Keratinocyte (primary cell): Measurements from ENCODE around the gene ATXN7L1. TPM values are rescaled to one million over a fixed set of nuclear protein-coding genes. Genes with fewer than 3 reads are reported as not detected.

Source experiments
- DNase-seq: peaks from one replicate; pipeline ENCODE4 v3.0.0-alpha.2; 2011; ENCODE audit warnings: low read depth, missing footprints, low spot score
- FAIRE-seq: peaks from 2 replicates; lab custom pipeline; 2011; peaks lifted over from hg19 to GRCh38; lab: Jason Lieb, UNC
- H2AFZ ChIP-seq: 2 replicates; pipeline ENCODE4 v1.6.0; 2012; ENCODE audit warnings: low read length, control low read depth, inconsistent platforms; ENCODE audit not compliant: control insufficient read depth
- H3K27ac ChIP-seq: 2 replicates; pipeline ENCODE4 v1.5.1; 2011; ENCODE audit warnings: low read length; ENCODE audit not compliant: control insufficient read depth, insufficient read depth
- H3K27me3 ChIP-seq: 3 replicates; pipeline ENCODE4 v1.6.0; 2011; ENCODE audit warnings: low read length; ENCODE audit not compliant: control insufficient read depth, insufficient read depth; ENCODE audit errors: extremely low read depth
- H3K36me3 ChIP-seq, 2 experiments: 2 replicates in 1 of 2; 3 replicates in 1 of 2; pipeline ENCODE4 v1.5.1; 2011; ENCODE audit warnings: low read length in 2 of 2, mild to moderate bottlenecking in 1 of 2; ENCODE audit not compliant: control insufficient read depth in 2 of 2, insufficient read depth in 2 of 2; ENCODE audit errors: extremely low read depth in 1 of 2
- H3K4me1 ChIP-seq: 3 replicates; pipeline ENCODE4 v1.5.1; 2011; ENCODE audit warnings: low read length; ENCODE audit not compliant: control insufficient read depth, insufficient read depth; ENCODE audit errors: extremely low read depth
- H3K4me2 ChIP-seq: 3 replicates; pipeline ENCODE4 v1.6.0; 2011; ENCODE audit warnings: low read depth, low read length; ENCODE audit not compliant: control insufficient read depth, insufficient read depth; ENCODE audit errors: extremely low read depth
- H3K4me3 ChIP-seq, 3 experiments: fragments of 200-600 bp in 1 of 3; sonication (generic) in 1 of 3; 2 replicates in 2 of 3; 3 replicates in 1 of 3; pipeline ENCODE4 v1.5.1; 2011 to 2016; ENCODE audit warnings: low read length in 3 of 3, mild to moderate bottlenecking in 3 of 3, control low read depth in 2 of 3, inconsistent platforms in 1 of 3, low read depth in 1 of 3, mixed read lengths in 1 of 3, mixed run types in 1 of 3, moderate library complexity in 1 of 3; ENCODE audit not compliant: control insufficient read depth in 2 of 3, insufficient read depth in 2 of 3; ENCODE audit errors: extremely low read depth in 1 of 3
- H3K79me2 ChIP-seq: 2 replicates; pipeline ENCODE4 v1.6.0; 2012; ENCODE audit warnings: low read length; ENCODE audit not compliant: control insufficient read depth, insufficient read depth
- H3K9ac ChIP-seq: 3 replicates; pipeline ENCODE4 v1.6.0; 2011; ENCODE audit warnings: low read length; ENCODE audit not compliant: control insufficient read depth, insufficient read depth; ENCODE audit errors: extremely low read depth
- H3K9me1 ChIP-seq: 3 replicates; pipeline ENCODE4 v1.6.0; 2011; ENCODE audit warnings: low read length; ENCODE audit not compliant: control insufficient read depth, insufficient read depth; ENCODE audit errors: extremely low read depth
- H3K9me3 ChIP-seq: 2 replicates; pipeline ENCODE4 v1.5.1; 2012; ENCODE audit warnings: low read depth, low read length; ENCODE audit not compliant: control insufficient read depth
- H4K20me1 ChIP-seq: 3 replicates; pipeline ENCODE4 v1.6.0; 2011; ENCODE audit warnings: low read length; ENCODE audit not compliant: control insufficient read depth, insufficient read depth; ENCODE audit errors: extremely low read depth
- CTCF ChIP-seq, 3 experiments: IDR thresholded peaks in 1 of 3; conservative IDR thresholded peaks in 1 of 3; optimal IDR thresholded peaks in 1 of 3; 2 replicates in 2 of 3; 3 replicates in 1 of 3; pipeline versions ENCODE3 to v1.5.1; 2011; ENCODE audit warnings: low read length in 3 of 3, mild to moderate bottlenecking in 3 of 3, moderate library complexity in 2 of 3, control low read depth in 1 of 3, inconsistent platforms in 1 of 3; ENCODE audit not compliant: insufficient read depth in 2 of 3; ENCODE audit errors: extremely low read depth in 1 of 3
- EZH2 ChIP-seq: IDR thresholded peaks from one replicate; pipeline ENCODE4 v1.6.1; 2012; ENCODE audit warnings: inconsistent platforms, mild to moderate bottlenecking, low read length, moderate library complexity
- dilution Hi-C: fragments of 300-500 bp; cut with MboI; formaldehyde crosslinking; loops from one replicate; pipeline ENCODE4 v1.7.0; 2020; ENCODE audit warnings: low sequenced_read_pairs; ENCODE audit not compliant: extremely low pct_ligation_motif_present
- polyA plus RNA-seq, 5 experiments: library from polyadenylated mRNA; depleted of rRNA in 3 of 5; stranded (reverse) in 3 of 5; stranded (forward) in 1 of 5; unstranded in 1 of 5; fragments of >200 nt; gene quantifications; 1 replicate in 1 of 5; 2 replicates in 3 of 5; 3 replicates in 1 of 5; pipeline versions ENCODE4 v1.2.1 to v1.2.3, GENCODE V29; 2011 to 2012; ENCODE audit warnings: missing spikeins in 2 of 5, low read depth in 1 of 5, low replicate concordance in 1 of 5

The ATXN7L1 gene
- polyA plus RNA-seq, 1 donor (not counting 4 experiments of a cell fraction or from before 2014, with no cell fraction given) = 4.8 TPM

- H2AFZ ChIP-seq = no peak overlapping the region
- TF ChIP-seq EZH2 (no peak), CTCF (optimal IDR thresholded peaks at IDR 0.05 in 1 of 3, IDR thresholded peaks at IDR 0.05 in 1 of 3, conservative IDR thresholded peaks at IDR 0.05 in 1 of 3; ENCODE audit: extremely low read depth in 1 of 3, insufficient read depth in 2 of 3, low read length in 3 of 3) (no peak)
- no peaks in the 10 kb centered on the region for H3K27me3 ChIP-seq
- no peaks in the 10 kb centered on the region for H3K9me1 ChIP-seq
- DNase-seq (no peak), FAIRE-seq (no peak)
- H3K79me2 ChIP-seq = no peaks in the 10 kb centered on the region
- H3K4me2 ChIP-seq = no peak overlapping the region
- no peaks in the 10 kb centered on the region for H3K4me1 ChIP-seq
- dilution Hi-C loops = no loop called here
- H3K9me3 ChIP-seq = no peaks in the 10 kb centered on the region
- H3K36me3 ChIP-seq = peaks cover 5 to 24% of the 10 kb centered on the region in 2 experiments
- H3K4me3 ChIP-seq = no peak overlapping the region
- H4K20me1 ChIP-seq = no peaks in the 10 kb centered on the region
- no peak overlapping the region for H3K9ac ChIP-seq
- no peak overlapping the region for H3K27ac ChIP-seq
Measured at GRCh38 chr7:105567821-105568220, 308.6 kb downstream of the ATXN7L1 start.

GRCh38 chr7:105567024-105567423, 309.4 kb downstream of the ATXN7L1 start:
- no peak for FAIRE-seq
- Histone ChIP-seq H3K36me3 (peaks cover 6 to 24% of the 10 kb centered on the region in 2 experiments), H3K79me2 (no peaks in the 10 kb centered on the region)

More at GRCh38 chr7:105567024-105567423, 309.4 kb downstream of the ATXN7L1 start:
- H3K27me3 ChIP-seq = no peaks in the 10 kb centered on the region
- no peaks in the 10 kb centered on the region for H3K9me1 ChIP-seq
- no peak overlapping the region for H3K4me2 ChIP-seq
- H3K9me3 ChIP-seq = no peaks in the 10 kb centered on the region
- dilution Hi-C loops = no loop called here
- no peaks in the 10 kb centered on the region for H3K4me1 ChIP-seq
- H3K4me3 ChIP-seq = no peak overlapping the region
- no peak overlapping the region for H2AFZ ChIP-seq
- H4K20me1 ChIP-seq = no peaks in the 10 kb centered on the region
- H3K9ac ChIP-seq = no peak overlapping the region
- no peak for DNase-seq
- no peak overlapping the region for H3K27ac ChIP-seq
- TF ChIP-seq EZH2 = no peak
- no peak for TF ChIP-seq CTCF (optimal IDR thresholded peaks at IDR 0.05 in 1 of 3, IDR thresholded peaks at IDR 0.05 in 1 of 3, conservative IDR thresholded peaks at IDR 0.05 in 1 of 3; ENCODE audit: extremely low read depth in 1 of 3, insufficient read depth in 2 of 3, low read length in 3 of 3)
